Neural cell (in vitro differentiated cells): ENCODE measurements around the gene PSMA7.

Experiments
- EZH2 ChIP-seq: fragments of 200-600, 300-800 bp; shearing (Covaris generic), sonication (generic); IDR thresholded peaks from 2 replicates; pipeline ENCODE4 v1.6.1; 2014; ENCODE audit warnings: antibody characterized with exemption, low read length, borderline replicate concordance, mild to moderate bottlenecking; ENCODE audit not compliant: insufficient read depth, poor library complexity, severe bottlenecking
- TAF1 ChIP-seq: IDR thresholded peaks from 2 replicates; pipeline ENCODE4 v1.6.1; 2012; ENCODE audit warnings: low read depth
- TF ChIP-seq, protein P1 (sequence below): fragments of 450-650 bp; IDR thresholded peaks from 2 replicates; pipeline ENCODE4 v1.5.1; 2014; ENCODE audit warnings: antibody characterized with exemption, mild to moderate bottlenecking, moderate library complexity; ENCODE audit not compliant: poor library complexity, severe bottlenecking

DNA sequence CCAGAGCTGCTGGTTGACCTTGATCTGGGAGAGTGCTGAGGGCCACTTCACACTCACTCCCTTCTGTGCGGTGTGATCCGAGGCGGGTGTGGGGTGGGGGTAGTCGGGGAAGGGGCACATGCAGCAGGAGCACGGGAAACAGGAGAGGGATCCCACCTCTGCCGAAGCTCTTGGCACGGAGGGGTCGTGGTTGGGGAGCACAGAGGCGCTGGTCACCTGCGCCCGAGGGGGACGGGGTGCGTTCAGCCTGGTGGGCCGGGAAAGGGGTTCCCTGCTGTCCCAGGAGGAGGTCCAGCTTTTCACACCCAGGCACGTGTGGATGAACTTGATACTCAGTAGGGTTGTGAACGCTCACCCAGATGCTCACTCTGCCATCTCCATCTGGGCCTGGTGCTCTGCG is 17.7 kb upstream of the PSMA7 start:
- no peak for TF ChIP-seq EZH2
- TF ChIP-seq, protein P1, sequence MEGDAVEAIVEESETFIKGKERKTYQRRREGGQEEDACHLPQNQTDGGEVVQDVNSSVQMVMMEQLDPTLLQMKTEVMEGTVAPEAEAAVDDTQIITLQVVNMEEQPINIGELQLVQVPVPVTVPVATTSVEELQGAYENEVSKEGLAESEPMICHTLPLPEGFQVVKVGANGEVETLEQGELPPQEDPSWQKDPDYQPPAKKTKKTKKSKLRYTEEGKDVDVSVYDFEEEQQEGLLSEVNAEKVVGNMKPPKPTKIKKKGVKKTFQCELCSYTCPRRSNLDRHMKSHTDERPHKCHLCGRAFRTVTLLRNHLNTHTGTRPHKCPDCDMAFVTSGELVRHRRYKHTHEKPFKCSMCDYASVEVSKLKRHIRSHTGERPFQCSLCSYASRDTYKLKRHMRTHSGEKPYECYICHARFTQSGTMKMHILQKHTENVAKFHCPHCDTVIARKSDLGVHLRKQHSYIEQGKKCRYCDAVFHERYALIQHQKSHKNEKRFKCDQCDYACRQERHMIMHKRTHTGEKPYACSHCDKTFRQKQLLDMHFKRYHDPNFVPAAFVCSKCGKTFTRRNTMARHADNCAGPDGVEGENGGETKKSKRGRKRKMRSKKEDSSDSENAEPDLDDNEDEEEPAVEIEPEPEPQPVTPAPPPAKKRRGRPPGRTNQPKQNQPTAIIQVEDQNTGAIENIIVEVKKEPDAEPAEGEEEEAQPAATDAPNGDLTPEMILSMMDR: no peak
- no peak for TF ChIP-seq TAF1
